ENCODE data around the gene DPP4.

DNA sequence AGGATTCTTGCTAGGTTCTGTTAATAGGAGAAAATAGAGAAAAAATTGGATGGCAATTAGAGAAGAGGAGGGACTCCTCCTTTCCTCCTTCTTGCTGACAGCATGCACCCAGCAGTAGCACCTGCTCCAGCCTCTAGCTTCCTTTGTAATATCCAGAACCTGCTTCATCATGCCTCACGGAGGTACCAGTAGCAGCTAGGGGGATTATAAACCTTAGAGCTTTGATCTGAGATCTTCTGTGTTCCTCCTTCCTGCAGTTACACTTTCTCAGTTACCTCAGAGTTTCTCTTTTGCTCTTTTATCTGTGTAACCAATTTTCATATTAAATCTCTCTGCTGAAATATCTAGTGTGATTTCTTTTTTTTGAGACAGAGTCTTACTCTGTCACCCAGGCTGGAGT lies 16.6 kb downstream of the DPP4 start:
- TF ChIP-seq, protein P1, sequence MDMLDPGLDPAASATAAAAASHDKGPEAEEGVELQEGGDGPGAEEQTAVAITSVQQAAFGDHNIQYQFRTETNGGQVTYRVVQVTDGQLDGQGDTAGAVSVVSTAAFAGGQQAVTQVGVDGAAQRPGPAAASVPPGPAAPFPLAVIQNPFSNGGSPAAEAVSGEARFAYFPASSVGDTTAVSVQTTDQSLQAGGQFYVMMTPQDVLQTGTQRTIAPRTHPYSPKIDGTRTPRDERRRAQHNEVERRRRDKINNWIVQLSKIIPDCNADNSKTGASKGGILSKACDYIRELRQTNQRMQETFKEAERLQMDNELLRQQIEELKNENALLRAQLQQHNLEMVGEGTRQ (IDR thresholded peaks at IDR 0.05): no peak
- TF ChIP-seq RCOR1 (IDR thresholded peaks at IDR 0.05; ENCODE audit: low read depth, low read length): no peak
